HAP-1 (cell line): ENCODE data around the gene PPM1N.

ENCODE experiments used
- DNase-seq, 2 experiments: peaks; one replicate each; pipeline ENCODE4 v3.0.0-alpha.2; 2016 to 2020; ENCODE audit warnings: low spot score in 2 of 2
- H3K27me3 ChIP-seq: fragments of 250-450 bp; sonication (Bioruptor Pico); 2 replicates; pipeline ENCODE4 v1.5.1; 2020; ENCODE audit warnings: low read depth, mild to moderate bottlenecking, moderate library complexity
- H3K36me3 ChIP-seq: fragments of 250-450 bp; sonication (Bioruptor Pico); replicated peaks from 2 replicates; pipeline ENCODE4 v1.5.1; 2020; ENCODE audit warnings: mild to moderate bottlenecking
- H3K4me1 ChIP-seq: fragments of 250-450 bp; sonication (Bioruptor Pico); 2 replicates; pipeline ENCODE4 v1.5.1; 2020; ENCODE audit warnings: mild to moderate bottlenecking
- H3K4me3 ChIP-seq: fragments of 250-450 bp; sonication (Bioruptor Pico); 2 replicates; pipeline ENCODE4 v1.5.1; 2020; ENCODE audit warnings: mild to moderate bottlenecking, moderate library complexity
- H3K9me3 ChIP-seq: fragments of 250-450 bp; sonication (Bioruptor Pico); 2 replicates; pipeline ENCODE4 v1.5.1; 2020; ENCODE audit warnings: mild to moderate bottlenecking, moderate library complexity
- in situ Hi-C: fragments of 300-500 bp; cut with MboI; formaldehyde crosslinking; loops from 3 replicates; pipeline ENCODE4 v1.14.3; 2020; ENCODE audit warnings: low sequenced_read_pairs, inconsistent platforms, mixed read lengths

Gene PPM1N

GRCh38 chr19:45464852-45465441, 33.3 kb upstream of the PPM1N start:
- Histone ChIP-seq H3K4me3 (no peak overlapping the region), H3K4me1 (peaks cover 8% of the 10 kb centered on the region; the same call in 1 of the 2 replicates), H3K9me3 (no peaks in the 10 kb centered on the region; the same call in 1 of the 2 replicates), H3K27me3 (no peaks in the 10 kb centered on the region), H3K36me3 (no peaks in the 10 kb centered on the region)
- in situ Hi-C loops, result no loop called here
- no peak for DNase-seq

DNA sequence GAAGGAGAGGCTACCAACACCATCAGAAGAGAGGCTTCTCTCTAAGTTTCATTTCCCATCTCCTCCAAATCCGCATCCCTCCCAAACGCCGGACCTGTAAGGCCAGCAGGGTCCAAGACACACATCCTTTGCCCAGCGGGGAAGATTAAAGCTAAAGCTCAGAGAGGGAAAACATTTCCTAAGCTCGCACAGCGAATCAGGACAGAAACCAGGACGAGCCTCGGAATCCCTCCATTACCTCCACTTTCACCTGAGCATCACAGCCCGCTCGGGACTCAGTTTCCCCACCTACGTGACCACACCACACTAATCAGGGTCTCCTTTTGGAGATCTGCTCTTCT, 31.2 kb upstream of the PPM1N start:
- DNase-seq, result no peak
- Histone ChIP-seq H3K27me3 (no peaks in the 10 kb centered on the region), H3K9me3 (no peaks in the 10 kb centered on the region; the same call in 1 of the 2 replicates), H3K4me1 (peaks cover 12% of the 10 kb centered on the region; the same call in 1 of the 2 replicates), H3K4me3 (peak overlapping the region; percentile 77), H3K36me3 (no peaks in the 10 kb centered on the region)
- in situ Hi-C loops, result no loop called here

DNA sequence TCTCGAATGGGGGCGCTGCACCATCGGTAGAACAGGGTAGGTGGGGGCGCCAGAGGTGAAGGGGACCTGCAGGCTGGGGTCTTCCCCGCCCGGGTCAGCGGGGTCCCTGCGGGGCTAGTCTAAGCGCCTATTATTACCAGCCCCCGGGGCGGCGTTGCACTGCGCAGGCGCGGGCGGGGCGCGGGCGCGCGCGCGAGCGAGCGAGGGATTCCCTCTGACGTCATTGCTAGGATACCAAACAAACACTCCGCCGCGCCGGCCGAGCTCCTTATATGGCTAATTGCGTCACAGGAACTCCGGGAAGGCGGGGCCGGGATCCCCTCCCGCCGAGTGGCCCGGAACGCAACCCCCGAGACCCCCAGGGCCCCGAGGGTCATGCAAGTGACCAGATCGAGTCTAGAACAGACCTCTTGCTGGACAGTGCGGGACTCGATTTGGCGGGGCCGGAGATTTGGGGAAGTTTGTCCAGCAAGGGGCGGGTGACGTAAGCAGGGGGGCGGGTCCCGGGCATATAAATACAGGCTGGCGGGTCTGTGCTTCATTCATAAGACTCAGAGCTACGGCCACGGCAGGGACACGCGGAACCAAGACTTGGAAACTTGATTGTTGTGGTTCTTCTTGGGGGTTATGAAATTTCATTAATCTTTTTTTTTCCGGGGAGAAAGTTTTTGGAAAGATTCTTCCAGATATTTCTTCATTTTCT, 30.6 kb upstream of the PPM1N start, which contains the start of gene FOSB:
TSS of gene FOSB (plus strand) at position 541 of the 703 bp plus-strand sequence. CDS start 591 bp downstream, outside the sequence.
- Histone ChIP-seq H3K27me3 (no peaks in the 10 kb centered on the region), H3K36me3 (no peaks in the 10 kb centered on the region), H3K4me3 (peak within 1 kb of the TSS; percentile 77), H3K4me1 (peaks cover 12% of the 10 kb centered on the region; the same call in 1 of the 2 replicates), H3K9me3 (no peaks in the 10 kb centered on the region; the same call in 1 of the 2 replicates)
- DNase-seq, result peak; percentile 93 to 96
- in situ Hi-C loops, result no loop called here

GRCh38 chr19:45468159-45468651, 30.0 kb upstream of the PPM1N start:
- H3K4me3 ChIP-seq, result peak overlapping the region; percentile 77
- H3K27me3 ChIP-seq, result no peaks in the 10 kb centered on the region
- H3K4me1 ChIP-seq, result peaks cover 12% of the 10 kb centered on the region; the same call in 1 of the 2 replicates
- no peaks in the 10 kb centered on the region; the same call in 1 of the 2 replicates for H3K9me3 ChIP-seq
- H3K36me3 ChIP-seq, result no peaks in the 10 kb centered on the region
- in situ Hi-C loops, result no loop called here
- DNase-seq, result peak in 1 of 2 experiments; percentile 55

DNA sequence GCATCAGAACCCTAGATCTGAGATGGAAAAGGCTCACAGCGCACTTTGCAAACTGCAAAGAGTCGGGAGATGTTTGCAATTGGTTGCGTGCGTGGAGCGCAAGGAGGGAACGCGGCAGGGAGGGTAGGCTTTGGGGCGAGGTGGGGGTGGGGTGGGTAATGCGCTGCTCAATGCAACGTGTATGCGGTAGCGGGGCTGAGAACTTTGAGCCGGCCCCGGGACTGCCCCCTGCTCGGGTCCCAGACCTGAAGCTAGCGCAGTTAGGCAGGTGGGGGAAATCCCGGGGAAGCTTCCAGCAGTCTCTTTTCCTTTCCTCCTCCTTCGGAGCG, 29.5 kb upstream of the PPM1N start:
- H3K27me3 ChIP-seq, result no peaks in the 10 kb centered on the region
- H3K36me3 ChIP-seq, result no peaks in the 10 kb centered on the region
- H3K4me3 ChIP-seq, result peak overlapping the region; percentile 77
- DNase-seq, result no peak
- in situ Hi-C loops, result no loop called here
- no peaks in the 10 kb centered on the region; the same call in 1 of the 2 replicates for H3K9me3 ChIP-seq
- H3K4me1 ChIP-seq, result peaks cover 12% of the 10 kb centered on the region; the same call in 1 of the 2 replicates

- H3K4me3 ChIP-seq, result peak overlapping the region; percentile 77
- in situ Hi-C loops, result no loop called here
- DNase-seq, result peak; percentile 93 to 97
- H3K9me3 ChIP-seq, result no peaks in the 10 kb centered on the region; the same call in 1 of the 2 replicates
- peaks cover 12% of the 10 kb centered on the region; the same call in 1 of the 2 replicates for H3K4me1 ChIP-seq
- no peaks in the 10 kb centered on the region for H3K27me3 ChIP-seq
- H3K36me3 ChIP-seq, result no peaks in the 10 kb centered on the region
Measured at GRCh38 chr19:45469132-45469944, 28.9 kb upstream of the PPM1N start.

- DNase-seq, result peak in 1 of 2 experiments; percentile 54
- H3K27me3 ChIP-seq, result no peaks in the 10 kb centered on the region
- no peaks in the 10 kb centered on the region; the same call in 1 of the 2 replicates for H3K9me3 ChIP-seq
- H3K4me1 ChIP-seq, result peaks cover 12% of the 10 kb centered on the region; the same call in 1 of the 2 replicates
- H3K36me3 ChIP-seq, result no peaks in the 10 kb centered on the region
- H3K4me3 ChIP-seq, result peak overlapping the region; percentile 77
- in situ Hi-C loops, result no loop called here
Measured at GRCh38 chr19:45469945-45470761, 28.1 kb upstream of the PPM1N start.

GRCh38 chr19:45470762-45471081, 27.5 kb upstream of the PPM1N start:
- H3K27me3 ChIP-seq, result no peaks in the 10 kb centered on the region
- H3K4me3 ChIP-seq, result no peak overlapping the region
- H3K36me3 ChIP-seq, result no peaks in the 10 kb centered on the region
- peaks cover 12% of the 10 kb centered on the region; the same call in 1 of the 2 replicates for H3K4me1 ChIP-seq
- in situ Hi-C loops, result no loop called here
- no peak for DNase-seq
- no peaks in the 10 kb centered on the region; the same call in 1 of the 2 replicates for H3K9me3 ChIP-seq

GRCh38 chr19:45471111-45471930, 26.9 kb upstream of the PPM1N start:
- Histone ChIP-seq H3K36me3 (no peaks in the 10 kb centered on the region), H3K4me3 (no peak overlapping the region), H3K9me3 (no peaks in the 10 kb centered on the region; the same call in 1 of the 2 replicates), H3K4me1 (peaks cover 12% of the 10 kb centered on the region; the same call in 1 of the 2 replicates), H3K27me3 (no peaks in the 10 kb centered on the region)
- DNase-seq, result no peak
- in situ Hi-C loops, result no loop called here

GRCh38 chr19:45471931-45472562, 26.2 kb upstream of the PPM1N start:
- Histone ChIP-seq H3K9me3 (no peaks in the 10 kb centered on the region; the same call in 1 of the 2 replicates), H3K27me3 (no peaks in the 10 kb centered on the region), H3K4me1 (peaks cover 12% of the 10 kb centered on the region; the same call in 1 of the 2 replicates), H3K36me3 (no peaks in the 10 kb centered on the region), H3K4me3 (no peak overlapping the region)
- DNase-seq, result no peak
- in situ Hi-C loops, result no loop called here

- DNase-seq, result no peak
- in situ Hi-C loops, result no loop called here
- no peaks in the 10 kb centered on the region; the same call in 1 of the 2 replicates for H3K9me3 ChIP-seq
- peaks cover 14% of the 10 kb centered on the region for H3K4me1 ChIP-seq
- no peaks in the 10 kb centered on the region for H3K27me3 ChIP-seq
- no peaks in the 10 kb centered on the region for H3K36me3 ChIP-seq
- H3K4me3 ChIP-seq, result no peak overlapping the region
Measured at GRCh38 chr19:45472563-45473366, 25.5 kb upstream of the PPM1N start.
